PFSK-1 (cell line): ENCODE measurements around the gene CLDN10.

Experiments used
- FOXP2 ChIP-seq: optimal IDR thresholded peaks from 2 replicates; pipeline ENCODE3; 2011; ENCODE audit warnings: borderline replicate concordance, control low read depth, inconsistent platforms; ENCODE audit not compliant: insufficient read depth; ENCODE audit errors: extremely low read length, extremely low read depth
- POLR2AphosphoS5 ChIP-seq: IDR thresholded peaks from 2 replicates; pipeline ENCODE4 v1.6.1; 2012; ENCODE audit warnings: low read depth, mild to moderate bottlenecking, control low read depth, low read length, moderate library complexity
- TAF1 ChIP-seq: IDR thresholded peaks from 2 replicates; pipeline ENCODE4 v1.6.1; 2012; ENCODE audit warnings: low read length, control low read depth, borderline replicate concordance; ENCODE audit not compliant: insufficient read depth

DNA sequence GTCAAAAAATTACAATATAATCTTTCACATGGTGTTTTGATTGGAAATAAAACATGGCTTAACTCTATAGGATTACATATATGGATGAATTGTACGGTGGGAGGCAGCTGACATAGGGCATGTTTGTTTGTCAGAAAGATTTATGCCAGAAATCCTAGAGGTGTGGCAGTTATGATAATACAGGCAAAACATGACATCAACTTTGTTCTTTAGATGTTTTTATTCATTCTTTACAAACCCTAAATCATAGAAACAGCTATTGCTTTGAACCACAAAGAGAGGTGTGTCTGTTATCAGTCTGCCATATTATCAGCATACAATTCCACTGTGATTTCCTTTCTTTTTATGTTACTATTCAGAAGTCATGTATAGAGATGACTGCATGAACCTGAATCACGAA lies 8.2 kb upstream of the CLDN10 start:
- no peak for TF ChIP-seq POLR2AphosphoS5
- no peak for TF ChIP-seq TAF1
- no peak for TF ChIP-seq FOXP2
